GM19023 (cell line): Measurements from ENCODE around the gene PRTFDC1.
"Not testable (repeated sequence)": the region's sequence is repeated elsewhere in the genome, so short reads cannot be mapped to it uniquely, and the experiment has no call there.

Experiments
- ATAC-seq: cut with Tn5 transposase; IDR thresholded peaks from one replicate; pipeline ENCODE4 v1.9.1; 2021; ENCODE audit warnings: mild to moderate bottlenecking, moderate library complexity; ENCODE audit not compliant: unreplicated experiment

Gene PRTFDC1

DNA sequence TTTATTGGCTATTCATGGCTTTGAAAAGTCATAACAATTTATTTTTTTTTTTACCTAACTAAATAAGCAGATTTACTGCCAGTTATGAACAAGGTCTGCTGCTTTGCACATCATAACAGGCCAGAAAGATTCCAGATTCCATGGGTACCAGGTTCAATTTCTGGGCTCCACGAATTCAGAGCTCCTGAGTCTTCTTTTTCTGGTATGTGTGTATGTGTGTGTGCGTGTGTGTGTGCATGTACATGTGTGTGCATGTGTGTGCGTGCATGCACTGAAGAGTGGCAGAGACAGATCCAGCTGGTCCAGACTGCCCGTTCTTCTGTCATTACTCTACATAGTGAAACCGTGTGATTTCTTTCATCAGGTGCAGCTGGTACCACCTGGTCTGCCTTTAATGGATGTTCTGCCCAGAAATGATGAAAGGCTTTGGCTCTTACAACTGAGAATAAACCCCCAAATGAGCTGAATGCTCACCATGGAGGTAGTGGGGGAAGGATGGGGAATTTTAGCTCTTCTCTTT, 14.6 kb upstream of the PRTFDC1 start:
- ATAC-seq: no peak

DNA sequence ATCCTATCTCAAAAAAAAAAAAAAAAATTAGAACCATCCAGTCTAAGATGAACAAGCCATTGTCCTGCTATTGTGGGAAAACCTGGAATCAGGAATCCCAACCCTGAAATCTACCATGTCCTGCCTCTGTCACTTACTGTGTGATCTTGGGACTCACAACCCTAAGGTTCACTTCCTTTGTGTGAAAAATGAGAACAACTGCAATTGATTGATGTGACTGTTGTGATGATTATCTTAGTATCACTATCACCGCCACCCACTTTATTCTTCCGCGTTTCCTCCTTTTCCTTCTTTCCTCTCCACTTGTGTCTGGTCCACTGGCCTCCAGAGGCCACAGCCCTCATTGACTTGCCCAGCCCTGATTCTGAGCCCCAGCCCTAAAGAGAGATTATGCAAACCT, 12.6 kb upstream of the PRTFDC1 start:
- ATAC-seq: no peak

- no peak for ATAC-seq
These were observed 11.2 kb upstream of the PRTFDC1 start for GRCh38 chr10:24963521-24964041.

DNA sequence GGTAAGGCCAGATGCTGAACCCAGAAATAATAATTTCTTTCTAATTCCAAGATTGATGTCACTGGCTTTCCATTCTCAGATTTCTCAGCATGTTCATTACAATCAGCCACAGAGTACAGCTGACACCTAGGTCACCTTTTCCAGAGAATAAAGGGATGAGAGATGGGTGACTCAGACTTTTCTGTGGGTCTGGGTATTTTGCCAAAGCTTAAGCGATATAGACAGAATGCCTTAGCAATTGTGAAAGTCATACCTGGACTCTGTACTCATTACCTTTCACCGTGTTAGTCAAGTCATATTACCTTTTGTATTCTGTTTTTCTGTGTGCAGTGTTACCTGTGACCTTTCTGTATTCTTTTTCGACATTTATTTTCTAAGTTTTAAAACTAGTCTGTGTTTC, 10.6 kb upstream of the PRTFDC1 start:
- ATAC-seq: no peak

GRCh38 chr10:24961582-24961981, 9.2 kb upstream of the PRTFDC1 start:
- ATAC-seq: no peak

- no peak for ATAC-seq
These were observed 7.0 kb upstream of the PRTFDC1 start for GRCh38 chr10:24959382-24959730.

DNA sequence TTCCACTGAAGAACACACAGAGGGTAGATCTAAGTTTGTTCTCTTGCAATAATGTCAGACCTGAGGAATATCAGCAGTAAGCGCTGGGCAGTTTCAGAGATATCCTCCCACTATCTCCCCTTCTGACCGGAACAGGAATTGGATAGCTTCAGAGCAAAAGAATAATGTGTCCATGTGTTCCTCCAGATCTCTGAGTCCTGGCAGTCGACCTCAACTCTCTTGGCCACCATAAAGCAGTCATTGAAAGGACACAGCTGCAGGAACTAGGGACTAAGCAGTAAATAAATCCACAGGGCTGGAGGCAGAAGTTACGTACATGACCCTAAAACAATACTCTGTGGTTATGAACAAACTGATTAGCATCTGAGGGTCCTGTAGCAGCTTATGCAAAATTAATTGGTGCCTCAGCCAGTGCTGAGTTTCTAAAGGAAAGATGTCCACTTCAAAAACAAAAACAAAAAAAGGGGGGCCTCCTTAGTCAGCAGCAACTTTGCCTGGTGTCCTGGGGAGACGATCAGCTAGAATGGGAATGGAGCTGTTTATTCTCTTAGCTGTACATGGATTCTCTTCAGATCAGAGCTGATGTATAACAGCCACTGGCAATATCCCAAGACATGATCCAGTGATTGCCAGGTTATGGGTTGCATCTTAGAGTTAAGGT, 6.4 kb upstream of the PRTFDC1 start:
- ATAC-seq: no peak

DNA sequence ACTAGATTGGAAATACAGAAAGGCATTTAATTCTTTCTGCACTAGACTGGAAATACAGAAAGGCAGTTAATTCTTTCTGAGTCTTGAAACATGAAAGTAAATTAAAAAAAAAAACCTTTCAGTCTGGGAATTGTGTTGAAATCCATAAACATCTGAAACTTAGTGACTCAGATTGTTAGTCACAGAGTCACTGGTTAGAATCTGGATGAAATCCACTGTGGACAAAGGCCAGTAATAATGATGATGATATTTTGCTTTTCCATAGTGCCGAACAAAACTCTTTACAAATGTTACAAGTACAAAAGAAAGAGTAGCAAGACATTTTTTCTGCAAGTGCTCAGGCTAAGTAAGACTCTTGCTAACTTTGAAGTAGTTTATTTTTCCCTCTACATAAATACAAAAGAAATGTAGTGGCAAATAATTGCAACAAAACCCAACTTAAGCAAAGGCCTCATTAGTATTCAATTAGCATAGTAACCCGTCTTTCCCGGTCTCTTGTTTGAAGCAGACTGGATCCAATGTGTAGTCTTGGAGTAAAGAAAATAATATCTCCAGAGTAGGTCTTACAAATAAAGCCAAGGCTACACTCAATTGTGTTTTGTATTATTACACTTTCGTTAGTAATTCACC, 5.8 kb upstream of the PRTFDC1 start:
- no peak for ATAC-seq

DNA sequence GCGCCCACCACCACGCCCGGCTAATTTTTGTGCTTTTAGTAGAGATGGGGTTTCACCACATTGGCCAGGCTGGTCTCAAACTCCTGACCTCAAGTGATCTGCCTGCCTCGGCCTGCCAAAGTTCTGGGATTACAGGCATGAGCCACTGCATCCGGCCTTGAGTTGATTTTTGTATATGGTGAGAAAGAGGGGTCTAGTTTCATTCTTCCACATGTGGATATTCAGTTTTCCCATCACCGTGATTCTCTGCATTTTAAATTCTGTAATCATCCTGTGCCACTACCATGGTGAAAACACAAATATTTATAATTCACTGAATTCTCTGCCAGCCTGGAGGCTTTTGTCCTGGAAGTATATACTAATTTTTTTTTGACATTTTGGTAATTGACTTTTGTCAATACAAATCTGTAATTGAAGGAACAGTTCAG, 5.2 kb upstream of the PRTFDC1 start:
- ATAC-seq: not testable (repeated sequence)

DNA sequence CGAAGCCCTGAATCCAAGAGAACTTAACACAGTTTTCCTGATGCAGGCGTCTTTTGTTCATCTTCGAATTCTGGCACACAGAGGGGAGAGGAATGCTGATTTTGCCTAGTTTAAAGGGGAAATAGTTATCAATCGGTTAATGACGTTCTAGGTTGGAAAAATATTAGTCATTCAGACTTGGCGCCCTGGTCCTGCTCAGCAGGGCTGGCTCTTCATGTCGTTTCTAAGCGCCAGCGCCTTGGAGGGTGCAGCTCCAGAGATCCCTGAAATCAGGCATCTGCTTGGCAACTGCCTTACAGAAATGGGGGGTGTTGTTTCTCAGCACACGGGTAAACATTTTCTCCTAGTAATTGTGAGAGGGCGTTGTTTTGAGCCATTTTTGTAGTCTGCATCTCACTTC, 1.3 kb upstream of the PRTFDC1 start:
- no peak for ATAC-seq

DNA sequence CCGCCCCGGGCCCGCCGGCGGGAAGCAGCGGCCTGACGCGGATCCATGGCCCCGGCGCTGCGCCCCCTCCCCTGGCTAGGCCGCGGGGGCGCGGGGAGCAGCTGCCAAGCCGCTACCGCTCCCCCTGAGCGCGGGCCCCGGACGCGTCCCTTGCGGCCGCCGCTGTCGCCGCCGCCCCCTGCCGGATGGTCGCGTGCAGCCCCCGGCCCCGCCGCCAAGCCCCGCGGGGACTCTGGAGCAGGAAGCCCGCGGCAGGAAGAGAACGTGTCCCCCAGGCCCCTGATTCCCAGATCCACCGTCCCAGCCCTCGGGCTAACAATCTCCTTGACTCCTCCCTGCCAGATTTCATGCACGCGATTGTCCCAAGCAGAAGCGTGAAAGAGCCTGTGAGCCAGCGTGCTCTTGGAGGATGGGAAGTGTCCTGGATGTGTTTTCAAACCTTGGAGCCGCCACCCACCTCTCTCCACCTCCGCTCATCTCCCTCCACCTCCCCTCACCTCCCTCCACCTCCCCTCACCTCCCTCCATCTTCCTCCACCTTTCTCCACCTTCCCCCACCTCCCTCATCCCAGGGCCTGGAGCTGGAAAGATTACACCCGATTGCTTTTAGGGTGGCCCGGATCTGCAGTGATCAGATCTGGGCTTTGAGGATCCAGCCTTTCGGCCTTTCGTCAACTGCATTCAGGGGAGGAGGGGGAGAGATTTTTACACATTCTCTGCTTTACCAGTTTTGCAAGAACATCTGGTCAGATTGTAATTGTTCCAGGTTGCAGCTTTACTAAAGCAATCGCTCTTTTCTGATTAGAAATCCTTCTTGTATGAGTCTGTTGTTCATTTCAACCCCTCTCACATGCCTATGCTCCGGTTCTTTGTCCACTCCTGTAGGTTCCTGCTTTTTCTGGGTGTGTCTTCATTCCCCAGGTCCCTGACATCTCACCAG, 570 bp upstream of the PRTFDC1 start:
- ATAC-seq: peak; percentile 78

DNA sequence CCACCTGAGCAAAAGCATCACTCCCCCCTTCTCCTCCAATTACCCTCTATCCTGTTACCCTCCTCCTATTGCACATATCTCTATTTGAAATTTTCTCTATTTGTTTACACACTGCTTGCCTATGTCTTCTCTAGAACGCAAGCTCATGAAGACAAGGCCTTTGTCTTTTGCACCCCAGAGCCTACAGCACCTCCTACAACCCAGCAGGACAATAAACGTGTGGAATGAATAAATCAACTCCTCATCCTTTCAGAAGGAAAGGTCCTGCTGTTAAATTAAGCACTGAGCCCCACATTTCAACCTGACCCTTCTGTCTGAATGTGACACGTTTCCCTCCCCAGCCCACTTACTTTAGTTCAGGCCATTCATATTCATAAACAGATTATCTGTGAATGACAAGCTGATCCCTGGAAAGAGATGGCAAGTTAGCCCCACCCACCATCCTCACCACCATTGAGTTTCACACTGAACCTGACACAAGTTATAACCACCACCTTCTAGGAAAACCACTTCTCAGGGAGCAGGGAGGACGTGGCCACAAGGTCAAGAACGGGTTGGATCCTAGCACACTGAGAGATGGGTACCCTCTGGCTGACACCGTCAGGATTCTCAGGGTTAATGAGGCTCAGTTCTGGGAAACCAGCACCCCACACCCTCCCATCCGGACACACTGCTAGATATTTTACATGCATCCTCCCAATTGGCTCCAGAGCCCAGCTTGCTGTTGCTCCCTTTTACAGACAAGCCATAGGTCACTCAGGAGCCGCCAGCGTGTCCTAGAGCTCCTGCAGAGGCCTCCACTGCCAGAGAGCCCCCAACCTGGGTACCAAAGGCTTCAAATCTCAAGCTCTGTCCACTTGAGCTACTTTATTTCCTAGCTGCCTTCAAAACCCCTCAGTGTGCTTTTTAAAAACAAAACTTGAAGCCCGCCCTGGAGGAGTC, 934 bp downstream of the PRTFDC1 start:
- no peak for ATAC-seq

- ATAC-seq: no peak
These were observed 2.0 kb downstream of the PRTFDC1 start for GRCh38 chr10:24950439-24950838.

DNA sequence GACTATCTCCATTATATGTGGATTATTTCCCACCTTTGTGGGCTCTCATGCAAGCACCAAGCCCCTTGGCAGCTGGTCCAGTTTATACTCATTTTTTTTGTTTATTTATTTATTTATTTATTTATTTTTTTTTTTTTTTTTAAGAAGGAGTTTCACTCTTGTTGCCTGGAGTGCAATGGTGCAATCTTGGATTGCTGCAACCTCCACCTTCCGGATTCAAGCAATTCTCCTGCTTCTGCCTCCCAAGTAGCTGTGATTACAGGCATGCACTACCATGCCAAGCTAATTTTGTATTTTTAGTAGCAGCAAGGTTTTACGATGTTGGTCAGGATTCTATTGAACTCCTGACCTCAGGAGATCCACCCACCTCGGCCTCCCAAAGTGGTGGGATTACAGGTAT, 2.8 kb downstream of the PRTFDC1 start:
- ATAC-seq: no peak

- peak; percentile 54 for ATAC-seq
These were observed 4.9 kb downstream of the PRTFDC1 start for GRCh38 chr10:24947304-24948097.

- ATAC-seq: no peak
These were observed 7.7 kb downstream of the PRTFDC1 start for GRCh38 chr10:24944512-24945255.

GRCh38 chr10:24938525-24938924, 13.9 kb downstream of the PRTFDC1 start:
- ATAC-seq: no peak

DNA sequence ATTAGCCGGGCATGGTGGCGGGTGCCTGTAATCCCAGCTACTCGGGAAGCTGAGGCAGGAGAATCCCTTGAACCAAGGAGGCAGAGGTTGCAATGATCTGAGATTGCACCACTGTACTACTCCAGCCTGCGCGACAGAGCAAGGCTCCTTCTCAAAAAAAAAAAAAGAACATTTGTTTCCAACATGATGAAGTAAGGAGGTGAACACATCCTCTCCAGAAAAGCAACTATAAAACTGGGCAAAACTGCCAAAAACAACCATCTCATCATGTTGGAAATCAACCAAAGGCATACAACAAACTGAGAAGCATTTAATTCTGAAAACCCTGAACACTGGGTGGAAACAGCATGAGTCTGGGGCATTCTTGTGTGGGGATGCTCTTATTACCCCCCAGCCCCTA, 14.3 kb downstream of the PRTFDC1 start:
- no peak for ATAC-seq
